ENCODE data around the gene PEX7. TPM values are rescaled to one million over a fixed set of nuclear protein-coding genes. Genes with fewer than 3 reads are reported as not detected.

Gene PEX7
- total RNA-seq, 2 experiments from 2014 or later, result 2.5 to 3.3 TPM

DNA sequence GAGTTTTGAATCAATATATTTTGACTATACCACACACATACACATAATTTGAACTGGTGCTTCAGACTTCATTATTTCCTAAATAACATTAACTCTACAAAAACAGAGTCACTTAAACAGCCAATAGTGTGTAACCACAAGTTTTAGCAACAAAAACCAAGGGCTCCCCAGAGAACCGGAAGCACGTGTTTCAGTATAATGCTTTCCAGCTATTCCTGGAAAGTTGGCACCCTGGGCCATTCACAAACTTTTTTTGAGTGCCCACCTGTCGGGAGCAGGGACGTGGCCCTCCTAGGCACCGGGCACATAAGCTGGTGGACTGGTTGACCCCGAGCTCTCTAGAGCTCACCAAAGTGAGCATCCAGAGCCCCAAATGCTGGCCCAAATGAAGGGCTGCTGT is 97.8 kb downstream of the PEX7 start:
- Mint-ChIP-seq H3K27me3 (ENCODE audit: low read depth) (peaks cover 56% of the 10 kb centered on the region), H3K9me3 (ENCODE audit: insufficient read depth) (no peaks in the 10 kb centered on the region), H3K4me3 (peak overlapping the region; percentile 68), H3K27ac (no peak overlapping the region), H3K4me1 (ENCODE audit: low read depth) (peaks cover 29% of the 10 kb centered on the region), H3K36me3 (ENCODE audit: low read depth) (no peaks in the 10 kb centered on the region)
- DNase-seq (peak; percentile 21), ATAC-seq (peak; percentile 3)
- ChIA-PET POLR2A (no interaction called here), CTCF (interaction anchor here (0.9 to 1.3 kb wide), 3 partner anchors 27 to 75 kb away, joined by 3 read pairs; no protein-coding TSS in a partner anchor)

DNA sequence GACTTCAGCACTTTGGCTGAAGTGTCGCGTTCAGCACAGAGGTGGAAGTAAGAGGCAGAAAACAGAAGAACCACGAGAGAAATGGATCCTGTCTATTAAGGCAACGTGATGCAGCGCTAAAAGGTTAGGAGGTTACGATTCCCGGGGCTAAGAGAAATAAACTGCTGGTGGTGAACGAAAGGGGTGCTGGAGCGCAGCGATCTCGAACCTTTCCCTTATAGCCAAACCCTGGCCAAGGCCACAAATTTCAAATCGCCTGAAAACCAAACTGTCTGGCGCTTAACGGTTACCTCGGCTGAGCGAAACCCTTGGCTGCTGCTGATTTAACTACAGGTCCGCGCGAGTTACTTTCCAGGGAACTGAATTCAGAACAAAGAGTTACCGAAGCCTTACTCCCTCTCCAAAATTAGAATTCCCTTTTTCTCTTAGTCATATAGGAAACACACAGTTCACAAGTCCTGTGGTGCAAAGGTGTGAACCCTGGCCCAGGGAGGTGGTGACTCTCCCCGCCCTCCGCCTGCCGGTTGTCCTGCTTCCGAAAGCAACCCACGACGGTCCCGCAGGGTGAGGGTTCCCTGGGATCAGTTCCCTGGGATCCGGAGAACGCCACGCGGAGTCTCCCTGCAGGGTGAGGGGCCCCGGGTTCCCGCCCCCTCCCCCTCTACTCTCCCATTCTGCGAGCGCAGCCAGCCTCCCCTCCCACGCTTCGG is 98.4 kb downstream of the PEX7 start:
- DNase-seq, result peak; percentile 31
- Mint-ChIP-seq H3K4me3 (peak overlapping the region; percentile 68), H3K9me3 (ENCODE audit: insufficient read depth) (no peaks in the 10 kb centered on the region), H3K36me3 (ENCODE audit: low read depth) (no peaks in the 10 kb centered on the region), H3K4me1 (ENCODE audit: low read depth) (peaks cover 28% of the 10 kb centered on the region), H3K27ac (no peak overlapping the region), H3K27me3 (ENCODE audit: low read depth) (peaks cover 58% of the 10 kb centered on the region)
- peak; percentile 8 for ATAC-seq
- CTCF ChIA-PET, result interaction anchor here (0.6 to 1.2 kb wide), 2 partner anchors 46 to 62 kb away, joined by 3 read pairs; no protein-coding TSS in a partner anchor
- POLR2A ChIA-PET, result no interaction called here

DNA sequence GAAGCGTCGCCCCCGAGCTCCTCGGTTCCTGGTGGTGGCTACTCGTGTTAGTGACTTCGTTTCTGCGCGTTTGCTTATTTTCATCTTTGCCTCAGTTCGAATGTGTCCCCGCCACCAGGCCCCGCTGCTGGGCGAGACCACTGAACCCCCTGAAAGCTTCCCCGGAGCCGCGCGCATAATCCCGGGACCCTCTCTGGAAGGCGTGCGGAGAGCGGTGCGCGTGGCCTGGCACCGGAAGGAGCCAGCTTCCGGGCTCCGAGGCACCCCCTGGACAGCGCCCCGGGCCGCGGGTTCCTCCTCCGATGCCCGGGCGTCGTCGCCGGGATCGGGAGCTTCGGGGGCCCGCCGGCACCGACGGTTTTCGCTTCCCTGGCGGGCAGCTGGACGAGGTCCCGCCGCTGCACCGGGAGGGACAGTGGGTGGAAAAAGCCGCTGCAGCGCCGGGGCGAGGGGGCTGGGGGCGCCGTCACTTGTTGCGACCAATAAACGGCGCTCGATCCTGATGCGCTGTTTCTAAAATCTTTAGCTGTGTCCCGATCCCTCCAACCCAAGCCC is 99.1 kb downstream of the PEX7 start:
- ChIA-PET POLR2A (interaction anchor here (0.9 kb wide), 1 partner anchor 98 kb away, joined by 3 read pairs; the partner anchor contains the start of gene PEX7), CTCF (interaction anchor here (0.6 kb wide), 1 partner anchor 46 kb away, joined by 3 read pairs; no protein-coding TSS in a partner anchor)
- DNase-seq, result no peak
- ATAC-seq, result peak; percentile 9
- H3K4me1 Mint-ChIP-seq (ENCODE audit: low read depth), result peaks cover 28% of the 10 kb centered on the region
- no peaks in the 10 kb centered on the region for H3K9me3 Mint-ChIP-seq (ENCODE audit: insufficient read depth)
- H3K36me3 Mint-ChIP-seq (ENCODE audit: low read depth), result no peaks in the 10 kb centered on the region
- H3K27ac Mint-ChIP-seq, result no peak overlapping the region
- peak overlapping the region; percentile 61 for H3K4me3 Mint-ChIP-seq
- peaks cover 63% of the 10 kb centered on the region for H3K27me3 Mint-ChIP-seq (ENCODE audit: low read depth)

DNA sequence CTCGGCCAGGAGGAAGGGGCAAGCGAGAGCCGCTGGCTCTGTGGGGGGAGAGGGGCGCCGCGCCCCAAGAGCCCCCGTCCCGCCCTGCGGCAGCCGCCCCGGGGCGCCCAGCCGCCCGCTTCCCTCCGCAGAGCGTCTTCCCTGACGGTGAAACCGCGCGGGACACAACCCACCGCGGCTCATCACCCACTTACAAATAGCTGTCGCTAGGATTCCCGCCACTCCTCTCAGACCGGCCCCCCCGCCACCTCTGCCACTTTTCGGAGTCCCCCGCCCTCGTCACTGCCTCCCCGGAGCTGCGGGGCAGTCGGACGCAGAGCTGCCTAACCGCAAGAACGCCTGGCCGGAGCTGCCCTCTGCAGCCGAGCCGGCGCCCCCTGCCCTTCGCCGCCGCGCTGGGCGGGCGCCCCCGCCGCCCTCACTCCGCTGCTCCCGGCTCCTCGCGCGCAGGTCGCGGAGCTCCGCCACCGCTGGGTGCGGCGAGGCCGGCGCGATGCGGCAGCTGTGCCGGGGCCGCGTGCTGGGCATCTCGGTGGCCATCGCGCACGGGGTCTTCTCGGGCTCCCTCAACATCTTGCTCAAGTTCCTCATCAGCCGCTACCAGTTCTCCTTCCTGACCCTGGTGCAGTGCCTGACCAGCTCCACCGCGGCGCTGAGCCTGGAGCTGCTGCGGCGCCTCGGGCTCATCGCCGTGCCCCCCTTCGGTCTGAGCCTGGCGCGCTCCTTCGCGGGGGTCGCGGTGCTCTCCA is 99.7 kb downstream of the PEX7 start, which contains the start of gene SLC35D3:
Gene SLC35D3, plus strand, starts transcription at position 366 of the 749 bp plus-strand sequence. Its CDS starts 128 bp downstream, at position 494.
- Mint-ChIP-seq H3K9me3 (ENCODE audit: insufficient read depth) (no peaks in the 10 kb centered on the region), H3K27me3 (ENCODE audit: low read depth) (peaks cover 64% of the 10 kb centered on the region), H3K27ac (no peak within 1 kb of the TSS), H3K4me1 (ENCODE audit: low read depth) (peaks cover 28% of the 10 kb centered on the region), H3K4me3 (peak within 1 kb of the TSS; percentile 65), H3K36me3 (ENCODE audit: low read depth) (no peaks in the 10 kb centered on the region)
- CTCF ChIA-PET, result interaction anchor here (0.9 kb wide), 1 partner anchor 130 kb away, joined by 3 read pairs; the partner anchor contains the start of gene MAP3K5
- peak; percentile 47 for ATAC-seq
- DNase-seq, result peak; percentile 42
- POLR2A ChIA-PET, result interaction anchor here (0.9 kb wide), 1 partner anchor 99 kb away, joined by 3 read pairs; the partner anchor contains the start of gene PEX7

DNA sequence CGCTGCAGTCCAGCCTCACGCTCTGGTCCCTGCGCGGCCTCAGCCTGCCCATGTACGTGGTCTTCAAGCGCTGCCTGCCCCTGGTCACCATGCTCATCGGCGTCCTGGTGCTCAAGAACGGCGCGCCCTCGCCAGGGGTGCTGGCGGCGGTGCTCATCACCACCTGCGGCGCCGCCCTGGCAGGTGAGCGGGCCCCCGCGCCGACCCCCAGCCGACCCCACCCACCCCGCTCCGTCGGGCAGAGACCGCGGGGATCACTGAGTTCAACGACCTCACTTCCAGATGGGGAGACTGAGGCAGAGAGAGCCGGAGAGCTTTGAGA is 100.3 kb downstream of the PEX7 start:
- peaks cover 28% of the 10 kb centered on the region for H3K4me1 Mint-ChIP-seq (ENCODE audit: low read depth)
- ATAC-seq (peak; percentile 24), DNase-seq (peak; percentile 22)
- peak overlapping the region; percentile 65 for H3K4me3 Mint-ChIP-seq
- peaks cover 68% of the 10 kb centered on the region for H3K27me3 Mint-ChIP-seq (ENCODE audit: low read depth)
- ChIA-PET POLR2A (no interaction called here), CTCF (interaction anchor here (0.6 to 0.9 kb wide), 2 partner anchors 131 to 420 kb away, joined by 3 read pairs; partner anchors contain the start of gene MAP3K5)
- H3K27ac Mint-ChIP-seq, result no peak overlapping the region
- no peaks in the 10 kb centered on the region for H3K36me3 Mint-ChIP-seq (ENCODE audit: low read depth)
- no peaks in the 10 kb centered on the region for H3K9me3 Mint-ChIP-seq (ENCODE audit: insufficient read depth)

DNA sequence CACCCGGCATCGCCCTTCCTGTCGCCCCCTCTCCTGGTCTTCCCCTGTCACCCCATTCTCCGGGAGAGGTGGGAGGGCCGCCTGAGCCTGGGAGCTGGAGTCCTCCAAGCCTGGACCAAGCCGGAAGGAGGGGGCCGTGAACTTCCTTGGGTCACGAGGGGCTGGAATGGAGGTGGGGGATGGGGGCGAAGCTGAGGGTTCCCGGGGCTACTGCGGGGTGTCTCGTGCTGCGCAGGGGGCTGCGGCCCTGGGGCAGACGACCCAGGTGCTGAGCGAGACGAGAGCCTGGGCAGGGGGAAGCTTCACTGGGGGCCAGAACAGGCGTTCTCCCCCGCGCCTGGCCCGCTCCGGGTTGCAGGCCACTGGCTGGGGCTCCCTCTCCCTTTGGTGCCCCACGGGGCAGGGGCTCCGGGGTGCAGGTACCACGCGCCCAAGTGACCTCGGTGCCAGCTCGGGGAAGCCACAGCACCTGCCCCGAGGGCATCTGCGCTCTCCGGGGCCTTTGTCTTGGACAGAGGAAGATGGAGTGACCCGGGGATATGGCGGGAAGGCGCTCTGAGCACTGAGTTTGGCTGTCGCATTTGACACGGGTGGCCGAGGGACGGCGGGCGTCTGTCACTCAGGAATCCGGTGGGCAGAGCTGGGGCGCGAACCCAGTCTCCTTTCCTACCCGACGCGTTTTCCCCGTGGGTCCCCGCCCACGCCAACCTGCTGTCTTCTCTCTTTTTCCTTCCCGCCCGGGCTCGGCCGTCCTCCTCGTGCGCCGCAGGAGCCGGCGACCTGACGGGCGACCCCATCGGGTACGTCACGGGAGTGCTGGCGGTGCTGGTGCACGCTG is 100.9 kb downstream of the PEX7 start:
- peak; percentile 21 for DNase-seq
- ATAC-seq, result no peak
- Mint-ChIP-seq H3K36me3 (ENCODE audit: low read depth) (no peaks in the 10 kb centered on the region), H3K4me3 (peak overlapping the region; percentile 22), H3K4me1 (ENCODE audit: low read depth) (peaks cover 28% of the 10 kb centered on the region), H3K27ac (no peak overlapping the region), H3K27me3 (ENCODE audit: low read depth) (peaks cover 66% of the 10 kb centered on the region), H3K9me3 (ENCODE audit: insufficient read depth) (no peaks in the 10 kb centered on the region)
- POLR2A ChIA-PET, result no interaction called here
- CTCF ChIA-PET, result interaction anchor here (0.5 to 0.6 kb wide), 2 partner anchors 421 to 1175 kb away, joined by 3 read pairs; no protein-coding TSS in a partner anchor

DNA sequence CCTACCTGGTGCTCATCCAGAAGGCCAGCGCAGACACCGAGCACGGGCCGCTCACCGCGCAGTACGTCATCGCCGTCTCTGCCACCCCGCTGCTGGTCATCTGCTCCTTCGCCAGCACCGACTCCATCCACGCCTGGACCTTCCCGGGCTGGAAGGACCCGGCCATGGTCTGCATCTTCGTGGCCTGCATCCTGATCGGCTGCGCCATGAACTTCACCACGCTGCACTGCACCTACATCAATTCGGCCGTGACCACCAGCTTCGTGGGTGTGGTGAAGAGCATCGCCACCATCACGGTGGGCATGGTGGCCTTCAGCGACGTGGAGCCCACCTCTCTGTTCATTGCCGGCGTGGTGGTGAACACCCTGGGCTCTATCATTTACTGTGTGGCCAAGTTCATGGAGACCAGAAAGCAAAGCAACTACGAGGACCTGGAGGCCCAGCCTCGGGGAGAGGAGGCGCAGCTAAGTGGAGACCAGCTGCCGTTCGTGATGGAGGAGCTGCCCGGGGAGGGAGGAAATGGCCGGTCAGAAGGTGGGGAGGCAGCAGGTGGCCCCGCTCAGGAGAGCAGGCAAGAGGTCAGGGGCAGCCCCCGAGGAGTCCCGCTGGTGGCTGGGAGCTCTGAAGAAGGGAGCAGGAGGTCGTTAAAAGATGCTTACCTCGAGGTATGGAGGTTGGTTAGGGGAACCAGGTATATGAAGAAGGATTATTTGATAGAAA is 101.7 kb downstream of the PEX7 start:
- Mint-ChIP-seq H3K27ac (no peak overlapping the region), H3K36me3 (ENCODE audit: low read depth) (no peaks in the 10 kb centered on the region), H3K27me3 (ENCODE audit: low read depth) (peaks cover 62% of the 10 kb centered on the region)

DNA sequence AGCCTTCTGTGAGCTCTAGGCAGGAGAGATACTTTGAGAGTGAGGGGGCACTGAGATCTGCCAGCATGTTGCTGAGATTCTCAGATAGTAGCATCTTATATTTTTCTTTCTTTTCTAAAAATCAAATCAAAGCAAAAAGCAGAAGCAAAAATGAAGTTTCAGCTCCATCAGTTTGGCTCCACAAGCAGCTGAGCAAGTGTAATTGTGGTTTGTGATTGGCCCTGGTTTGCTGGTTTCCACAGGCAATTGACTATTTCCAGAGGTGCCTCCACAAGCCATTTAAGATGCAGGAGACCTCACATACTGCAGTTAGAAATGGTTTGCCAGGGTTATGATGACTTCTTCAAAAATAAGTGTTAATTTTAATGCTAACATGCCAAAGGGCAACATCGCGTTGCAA is 104.0 kb downstream of the PEX7 start:
- Mint-ChIP-seq H3K36me3 (ENCODE audit: low read depth) (no peaks in the 10 kb centered on the region), H3K27ac (no peak overlapping the region), H3K27me3 (ENCODE audit: low read depth) (peaks cover 50% of the 10 kb centered on the region), H3K4me3 (no peak overlapping the region), H3K9me3 (ENCODE audit: insufficient read depth) (no peaks in the 10 kb centered on the region), H3K4me1 (ENCODE audit: low read depth) (peaks cover 9% of the 10 kb centered on the region)
- CTCF ChIA-PET, result interaction anchor here (0.9 to 1.8 kb wide), 3 partner anchors 103 to 282 kb away, joined by 4 to 5 read pairs (median 4); partner anchors contain the start of gene MAP3K5
- POLR2A ChIA-PET, result no interaction called here
- DNase-seq (no peak), ATAC-seq (no peak)

More for the DNA sequence above, 101.7 kb downstream of the PEX7 start:
- no peaks in the 10 kb centered on the region for H3K9me3 Mint-ChIP-seq (ENCODE audit: insufficient read depth)
- no peak for ATAC-seq
- H3K4me3 Mint-ChIP-seq, result no peak overlapping the region
- ChIA-PET CTCF (no interaction called here), POLR2A (no interaction called here)
- no peak for DNase-seq
- peaks cover 28% of the 10 kb centered on the region for H3K4me1 Mint-ChIP-seq (ENCODE audit: low read depth)

DNA sequence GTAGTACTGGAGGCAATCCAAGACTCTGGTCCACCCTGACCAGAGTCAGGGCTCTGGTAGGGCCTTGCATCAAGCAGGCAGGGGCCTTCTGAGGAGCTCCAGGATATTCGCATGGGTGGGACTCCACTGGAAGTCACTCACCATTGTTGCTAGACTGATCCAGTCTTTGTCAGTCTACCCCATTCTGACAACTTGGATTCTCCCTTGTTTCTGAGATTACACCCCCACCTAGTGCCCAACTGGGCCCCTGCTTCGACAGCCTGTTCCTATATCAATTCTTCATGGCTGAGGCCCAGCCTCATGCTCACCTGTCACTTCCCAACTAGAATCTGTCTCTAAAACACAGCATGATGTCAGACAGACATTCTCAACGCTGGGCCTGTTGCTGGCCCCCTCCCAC is 104.9 kb downstream of the PEX7 start:
- ChIA-PET CTCF (interaction anchor here (1.8 kb wide), 1 partner anchor 104 kb away, joined by 5 read pairs; no protein-coding TSS in a partner anchor), POLR2A (no interaction called here)
- no peak overlapping the region for H3K27ac Mint-ChIP-seq
- H3K4me1 Mint-ChIP-seq (ENCODE audit: low read depth), result peaks cover 9% of the 10 kb centered on the region
- H3K4me3 Mint-ChIP-seq, result no peak overlapping the region
- no peaks in the 10 kb centered on the region for H3K36me3 Mint-ChIP-seq (ENCODE audit: low read depth)
- DNase-seq (peak; percentile 27), ATAC-seq (no peak)
- H3K9me3 Mint-ChIP-seq (ENCODE audit: insufficient read depth), result no peaks in the 10 kb centered on the region
- peaks cover 51% of the 10 kb centered on the region for H3K27me3 Mint-ChIP-seq (ENCODE audit: low read depth)

DNA sequence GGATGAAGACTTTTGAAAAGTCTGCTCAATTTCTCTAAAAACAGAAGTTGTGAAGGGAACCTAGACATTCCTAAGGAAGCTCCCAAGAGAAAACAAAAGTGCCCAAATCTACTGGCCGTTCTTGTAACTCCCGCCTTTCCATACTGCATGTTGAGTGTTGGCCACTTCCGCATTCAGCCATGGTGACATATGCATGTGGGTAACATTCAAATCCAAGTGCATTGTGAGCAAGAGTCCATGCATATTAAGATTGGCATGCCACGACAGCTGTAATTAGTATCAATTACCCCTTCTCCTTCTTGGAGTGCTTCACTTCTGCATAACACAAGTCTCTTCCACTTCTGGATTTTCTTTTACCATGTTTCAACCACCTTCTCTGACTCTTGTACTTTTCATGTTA is 108.1 kb downstream of the PEX7 start:
- ChIA-PET POLR2A (no interaction called here), CTCF (no interaction called here)
- Mint-ChIP-seq H3K4me3 (no peak overlapping the region), H3K9me3 (ENCODE audit: insufficient read depth) (no peaks in the 10 kb centered on the region), H3K27ac (no peak overlapping the region), H3K4me1 (ENCODE audit: low read depth) (no peaks in the 10 kb centered on the region), H3K27me3 (ENCODE audit: low read depth) (peaks cover 48% of the 10 kb centered on the region), H3K36me3 (ENCODE audit: low read depth) (no peaks in the 10 kb centered on the region)
- no peak for DNase-seq
- no peak for ATAC-seq

DNA sequence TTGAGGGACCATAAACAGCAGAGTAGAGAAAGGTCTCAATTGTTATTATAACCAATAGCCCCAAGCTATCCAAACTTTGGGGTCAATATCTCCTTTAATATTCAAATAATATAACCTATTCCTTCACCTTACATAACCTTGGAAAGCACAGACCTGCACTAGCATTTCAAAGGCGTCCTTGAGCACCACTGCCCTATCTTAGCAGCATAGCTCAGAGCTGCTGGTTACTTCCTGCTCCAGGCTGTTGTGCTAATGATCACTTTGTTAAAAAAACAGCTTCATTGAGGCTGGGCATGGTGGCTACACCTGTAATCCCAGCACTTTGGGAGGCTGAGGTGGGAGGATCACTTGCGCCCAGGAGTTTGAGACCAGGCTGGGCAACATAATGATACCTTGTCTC is 110.2 kb downstream of the PEX7 start:
- ATAC-seq, result no peak
- H3K4me1 Mint-ChIP-seq (ENCODE audit: low read depth), result no peaks in the 10 kb centered on the region
- no peaks in the 10 kb centered on the region for H3K9me3 Mint-ChIP-seq (ENCODE audit: insufficient read depth)
- H3K4me3 Mint-ChIP-seq, result no peak overlapping the region
- ChIA-PET POLR2A (no interaction called here), CTCF (no interaction called here)
- no peak overlapping the region for H3K27ac Mint-ChIP-seq
- peaks cover 40% of the 10 kb centered on the region for H3K27me3 Mint-ChIP-seq (ENCODE audit: low read depth)
- no peaks in the 10 kb centered on the region for H3K36me3 Mint-ChIP-seq (ENCODE audit: low read depth)
- no peak for DNase-seq
